A549 treated with AZD2906 at 1 μM for 4 hours (cell line): ENCODE data around the gene AS3MT. TPM values are rescaled to one million over a fixed set of nuclear protein-coding genes. Genes with fewer than 3 reads are reported as not detected.

ENCODE experiments used
- total RNA-seq: library from RNA; stranded (reverse); fragments of 200-300 nt; extraction: Qiagen RNA extraction; gene quantifications from 5 replicates; pipeline ENCODE4 v1.2.3, GENCODE V29; 2022

AS3MT gene
- 3.2 to 4.0 TPM (median 3.6 TPM) in 5 replicates for total RNA-seq

GRCh38 chr10:102869258-102870198 lies at the start of gene AS3MT:
Gene AS3MT (plus strand): TSS chr10:102869470. CDS start chr10:102869593, 123 bp downstream.

DNA sequence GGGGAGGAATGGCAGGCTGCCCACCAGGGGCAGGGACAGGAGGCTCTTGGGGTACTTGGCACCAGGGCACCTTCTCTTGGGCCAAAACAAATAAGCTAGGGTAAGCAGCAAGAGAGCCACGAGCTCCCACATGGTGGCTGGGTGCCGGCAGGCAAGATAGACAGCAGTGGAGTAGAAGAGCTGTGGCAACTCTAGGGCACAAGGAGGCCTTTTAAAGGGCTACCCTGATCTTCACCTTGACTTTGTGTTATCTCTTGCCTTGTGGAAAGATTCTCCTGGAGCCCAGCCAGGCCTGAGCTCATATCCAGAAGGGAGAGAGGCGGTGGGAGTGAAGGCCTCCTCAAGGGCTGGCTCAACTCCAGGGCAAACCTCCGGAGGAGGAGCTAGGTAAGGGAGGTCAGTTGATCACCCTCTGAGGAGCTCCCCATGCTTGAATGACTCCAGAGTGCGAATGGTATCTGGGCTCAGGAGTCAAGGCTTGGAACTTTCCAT lies 32.0 kb upstream of the AS3MT start, which contains the start of gene CYP17A1:
Gene CYP17A1, minus strand, starts transcription at position 184 of the 492 bp plus-strand sequence. Its CDS starts 52 bp downstream, at position 132.

GRCh38 chr10:102917962-102918816 lies 48.9 kb downstream of the AS3MT start, which contains the start of gene CNNM2:
Gene CNNM2 (plus strand): TSS chr10:102918294. CDS start chr10:102918481, 187 bp downstream.

Other genes starting within 250 kb of the AS3MT start
- 38.1 to 50.4 TPM (median 47.9 TPM) in 5 replicates for gene TRIM8, start 225.0 kb upstream of the AS3MT start, total RNA-seq
- gene ARL3, start 155.1 kb upstream of the AS3MT start, total RNA-seq = 13.4 to 14.8 TPM (median 13.8 TPM) in 5 replicates
- 3.1 to 4.1 TPM (median 3.5 TPM) in 5 replicates for gene SFXN2, start 154.8 kb upstream of the AS3MT start, total RNA-seq
- 23.5 to 26.9 TPM (median 26.7 TPM) in 5 replicates for gene WBP1L, start 125.5 kb upstream of the AS3MT start, total RNA-seq
- gene CYP17A1, start 32.1 kb upstream of the AS3MT start, total RNA-seq = not detected in 5 replicates
- gene BORCS7, start 15.2 kb upstream of the AS3MT start, total RNA-seq = 21.0 to 27.9 TPM (median 22.6 TPM) in 5 replicates
- 3.4 to 5.3 TPM (median 4.5 TPM) in 5 replicates for gene CNNM2, start 48.8 kb downstream of the AS3MT start, total RNA-seq